Measurements from ENCODE around the gene SLC23A2. TPM values are rescaled to one million over a fixed set of nuclear protein-coding genes. Genes with fewer than 3 reads are reported as not detected.

The SLC23A2 gene
- total RNA-seq, 1 donor from 2014 or later = 79.8 TPM

DNA sequence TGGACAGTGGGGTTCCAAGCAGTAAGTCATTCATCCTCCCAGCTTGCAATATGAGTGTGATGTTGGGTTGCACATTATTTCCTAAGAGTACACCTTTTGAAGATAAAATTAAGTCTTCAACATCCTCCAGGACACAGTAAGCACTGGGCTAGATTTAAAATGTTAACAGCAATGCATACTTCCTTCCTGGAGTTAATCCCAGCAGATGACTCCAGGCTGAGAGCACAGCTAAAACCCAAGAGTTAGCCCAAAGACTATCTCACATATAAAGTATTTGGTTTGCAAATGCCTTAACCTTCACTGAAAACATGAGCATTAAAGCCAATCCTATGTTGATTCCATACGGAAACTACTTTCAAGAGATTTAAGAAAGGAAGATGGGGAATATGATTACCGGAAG lies 69.2 kb downstream of the SLC23A2 start:
- Mint-ChIP-seq H3K27ac (no peak overlapping the region), H3K36me3 (ENCODE audit: low read depth) (peaks cover 69% of the 10 kb centered on the region), H3K4me3 (no peak overlapping the region), H3K4me1 (peaks cover 21% of the 10 kb centered on the region), H3K27me3 (no peaks in the 10 kb centered on the region), H3K9me3 (no peaks in the 10 kb centered on the region)
- no peak for ATAC-seq (ENCODE audit: low read depth)
- CTCF ChIA-PET = no interaction called here
- no peak for DNase-seq
- POLR2A ChIA-PET = no interaction called here
- intact Hi-C loops (cut with micrococcal nuclease) = loop anchor here (2.0 kb wide), 1 partner anchor 15 kb away; no protein-coding TSS in a partner anchor
- TF ChIP-seq, protein P1, sequence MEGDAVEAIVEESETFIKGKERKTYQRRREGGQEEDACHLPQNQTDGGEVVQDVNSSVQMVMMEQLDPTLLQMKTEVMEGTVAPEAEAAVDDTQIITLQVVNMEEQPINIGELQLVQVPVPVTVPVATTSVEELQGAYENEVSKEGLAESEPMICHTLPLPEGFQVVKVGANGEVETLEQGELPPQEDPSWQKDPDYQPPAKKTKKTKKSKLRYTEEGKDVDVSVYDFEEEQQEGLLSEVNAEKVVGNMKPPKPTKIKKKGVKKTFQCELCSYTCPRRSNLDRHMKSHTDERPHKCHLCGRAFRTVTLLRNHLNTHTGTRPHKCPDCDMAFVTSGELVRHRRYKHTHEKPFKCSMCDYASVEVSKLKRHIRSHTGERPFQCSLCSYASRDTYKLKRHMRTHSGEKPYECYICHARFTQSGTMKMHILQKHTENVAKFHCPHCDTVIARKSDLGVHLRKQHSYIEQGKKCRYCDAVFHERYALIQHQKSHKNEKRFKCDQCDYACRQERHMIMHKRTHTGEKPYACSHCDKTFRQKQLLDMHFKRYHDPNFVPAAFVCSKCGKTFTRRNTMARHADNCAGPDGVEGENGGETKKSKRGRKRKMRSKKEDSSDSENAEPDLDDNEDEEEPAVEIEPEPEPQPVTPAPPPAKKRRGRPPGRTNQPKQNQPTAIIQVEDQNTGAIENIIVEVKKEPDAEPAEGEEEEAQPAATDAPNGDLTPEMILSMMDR (IDR thresholded peaks at IDR 0.05) = no peak

DNA sequence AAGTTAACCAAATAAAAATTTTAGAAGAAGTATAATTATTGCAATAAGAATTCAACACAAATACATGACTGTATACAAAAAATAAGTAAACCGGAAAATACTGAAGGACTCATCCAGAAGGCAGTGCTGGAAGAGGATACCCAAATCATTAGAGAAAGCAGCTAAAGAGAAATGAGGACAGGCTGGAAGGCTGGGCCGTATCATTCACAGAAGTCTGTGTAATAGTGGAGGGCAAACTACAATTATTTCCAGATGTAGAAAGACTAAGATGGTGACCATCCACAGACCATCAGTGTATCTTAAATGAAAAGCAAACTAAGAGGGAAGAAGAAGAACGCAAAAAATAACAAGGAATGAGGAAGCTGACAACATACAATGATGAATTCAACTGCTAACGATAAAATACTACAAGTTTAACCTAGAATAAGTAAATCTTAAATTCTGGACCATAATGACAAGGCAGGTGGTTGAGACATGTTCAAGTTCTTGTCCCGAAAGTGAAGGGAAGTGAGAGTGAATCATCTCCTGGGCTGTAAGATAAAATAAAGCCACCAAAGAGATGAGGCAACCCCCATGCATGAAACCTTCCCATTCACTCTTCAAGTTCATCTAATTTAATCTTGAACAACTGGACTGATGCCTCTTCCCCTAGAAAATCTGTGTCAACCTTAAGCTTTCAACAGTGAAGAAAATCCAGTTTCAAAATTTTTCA lies 71.5 kb downstream of the SLC23A2 start:
- Mint-ChIP-seq H3K4me1 (peaks cover 11% of the 10 kb centered on the region), H3K9me3 (no peaks in the 10 kb centered on the region), H3K27me3 (no peaks in the 10 kb centered on the region), H3K36me3 (ENCODE audit: low read depth) (peaks cover 67% of the 10 kb centered on the region), H3K27ac (no peak overlapping the region), H3K4me3 (no peak overlapping the region)
- DNase-seq (no peak), ATAC-seq (ENCODE audit: low read depth) (no peak)
- intact Hi-C loops (cut with micrococcal nuclease) = no loop called here
- ChIA-PET CTCF (no interaction called here), POLR2A (no interaction called here)
- TF ChIP-seq, protein P1 (IDR thresholded peaks at IDR 0.05) = no peak

DNA sequence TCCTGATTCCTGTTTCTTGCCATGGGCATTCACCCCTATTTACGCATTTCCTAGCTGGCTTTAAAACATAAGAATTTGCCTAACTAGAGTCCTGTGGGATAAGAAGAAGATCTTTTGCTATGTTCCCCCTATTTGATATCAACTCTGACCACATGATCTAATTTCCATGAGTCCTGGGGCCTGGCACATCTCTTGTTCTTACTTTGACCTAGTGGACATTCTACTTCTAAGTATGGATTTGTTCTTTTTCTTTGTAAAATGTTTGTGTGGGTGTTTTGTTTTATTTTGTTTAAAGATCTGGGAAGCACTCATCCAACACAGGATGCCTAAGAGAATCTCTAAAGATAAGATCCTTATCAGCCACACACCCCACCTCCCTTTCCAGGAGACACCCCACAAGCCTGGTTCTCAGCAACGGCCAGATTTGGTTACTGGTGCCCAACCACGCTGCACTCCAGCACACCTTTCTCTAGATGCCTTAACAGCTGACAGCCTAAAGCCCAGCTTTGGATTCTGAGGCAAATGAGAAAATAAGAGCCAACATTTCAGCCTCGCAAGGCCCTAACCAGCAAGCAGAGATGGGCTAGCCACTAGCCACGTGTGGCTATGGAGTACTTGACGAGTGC lies 74.7 kb downstream of the SLC23A2 start:
- no peak for DNase-seq
- Mint-ChIP-seq H3K27ac (no peak overlapping the region), H3K9me3 (no peaks in the 10 kb centered on the region), H3K36me3 (ENCODE audit: low read depth) (peaks cover 68% of the 10 kb centered on the region), H3K27me3 (no peaks in the 10 kb centered on the region), H3K4me1 (peaks cover 15% of the 10 kb centered on the region), H3K4me3 (no peak overlapping the region)
- intact Hi-C loops (cut with micrococcal nuclease) = no loop called here
- ATAC-seq (ENCODE audit: low read depth) = no peak
- POLR2A ChIA-PET = interaction anchor here (0.6 kb wide), 1 partner anchor 266 kb away, joined by 3 read pairs; no protein-coding TSS in a partner anchor
- TF ChIP-seq, protein P1 (IDR thresholded peaks at IDR 0.05) = no peak
- CTCF ChIA-PET = interaction anchor here (0.6 to 0.7 kb wide), 2 partner anchors 23 to 69 kb away, joined by 3 to 4 read pairs; no protein-coding TSS in a partner anchor

DNA sequence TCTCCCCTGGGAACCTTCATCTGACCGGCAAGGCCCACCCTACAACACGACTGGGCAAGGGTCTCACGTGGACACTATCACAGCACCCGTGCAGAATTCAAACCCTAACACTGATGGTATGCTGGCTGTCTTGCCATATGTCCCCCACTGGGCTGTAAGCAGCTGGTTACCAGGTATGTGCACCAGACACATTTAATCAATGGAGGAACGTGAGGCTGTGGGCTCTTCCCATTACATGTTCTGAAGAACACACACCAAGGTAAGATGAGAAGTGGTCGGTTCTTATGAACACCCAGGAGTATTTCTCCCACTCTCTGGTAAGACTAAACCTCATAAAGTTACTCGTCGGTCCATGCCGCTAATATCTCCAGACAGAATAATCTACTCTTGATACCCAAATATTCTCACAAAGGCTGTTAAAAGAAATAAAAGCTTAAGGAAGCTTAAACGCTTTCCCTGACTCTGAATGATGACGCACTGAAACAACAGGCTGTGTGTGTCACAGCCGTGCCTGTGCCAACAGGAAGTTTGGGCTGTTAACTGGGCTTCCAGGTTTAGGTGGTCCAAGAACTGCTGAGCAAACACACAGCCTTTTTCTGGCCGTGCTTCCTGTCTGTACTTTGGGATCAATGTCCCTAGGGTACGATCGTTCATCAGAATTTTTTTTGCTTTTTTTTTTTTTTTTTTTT lies 75.3 kb downstream of the SLC23A2 start:
- ChIA-PET CTCF (interaction anchor here (0.6 to 0.7 kb wide), 2 partner anchors 24 to 69 kb away, joined by 3 to 4 read pairs; no protein-coding TSS in a partner anchor), POLR2A (no interaction called here)
- Mint-ChIP-seq H3K4me3 (no peak overlapping the region), H3K36me3 (ENCODE audit: low read depth) (peaks cover 66% of the 10 kb centered on the region), H3K27me3 (no peaks in the 10 kb centered on the region), H3K27ac (peak overlapping the region; percentile 21), H3K9me3 (no peaks in the 10 kb centered on the region), H3K4me1 (peaks cover 15% of the 10 kb centered on the region)
- ATAC-seq (ENCODE audit: low read depth) (no peak), DNase-seq (no peak)
- TF ChIP-seq, protein P1 (IDR thresholded peaks at IDR 0.05) = no peak
- intact Hi-C loops (cut with micrococcal nuclease) = no loop called here

DNA sequence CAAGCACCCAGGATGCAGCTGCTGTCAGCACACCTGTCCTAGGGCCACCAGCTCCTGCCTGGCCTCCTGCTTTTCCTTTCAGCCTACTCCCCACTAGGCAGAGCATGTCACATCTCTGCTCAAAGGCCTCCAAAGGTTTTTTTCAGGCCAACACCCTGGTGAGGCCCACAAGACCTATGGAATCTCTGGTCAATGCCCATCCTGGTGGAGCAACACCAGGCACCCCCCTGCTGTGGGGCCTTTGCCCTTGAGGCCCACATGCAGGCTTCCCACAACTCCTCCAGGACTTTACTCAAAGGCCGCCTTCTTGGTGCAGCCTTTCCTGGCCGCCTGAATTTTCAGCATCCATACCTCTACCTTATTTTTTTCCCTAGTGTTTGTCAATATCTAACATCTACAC lies 76.9 kb downstream of the SLC23A2 start:
- peak overlapping the region; percentile 24 for H3K27ac Mint-ChIP-seq
- DNase-seq (no peak), ATAC-seq (ENCODE audit: low read depth) (no peak)
- POLR2A ChIA-PET = no interaction called here
- no peak overlapping the region for H3K4me3 Mint-ChIP-seq
- peaks cover 71% of the 10 kb centered on the region for H3K36me3 Mint-ChIP-seq (ENCODE audit: low read depth)
- CTCF ChIA-PET = no interaction called here
- intact Hi-C loops (cut with micrococcal nuclease) = no loop called here
- no peaks in the 10 kb centered on the region for H3K27me3 Mint-ChIP-seq
- H3K4me1 Mint-ChIP-seq = peaks cover 14% of the 10 kb centered on the region
- TF ChIP-seq, protein P1 (IDR thresholded peaks at IDR 0.05) = no peak
- no peaks in the 10 kb centered on the region for H3K9me3 Mint-ChIP-seq
